WTC11 (cell line): ENCODE measurements around the gene TPR. TPM values are rescaled to one million over a fixed set of nuclear protein-coding genes. Genes with fewer than 3 reads are reported as not detected.

ENCODE experiments used
- ATAC-seq: fragments of 200-7000 bp; cut with Tn5 transposase; 2 replicates; pipeline ENCODE4 v1.10.0; 2021; ENCODE audit warnings: mild to moderate bottlenecking, moderate library complexity
- CTCF ChIA-PET: fragments of 300-600 bp; sonication (Branson Sonifier 250); formaldehyde crosslinking; loops from one replicate; lab custom pipeline; 2021; ENCODE audit warnings: antibody characterized with exemption; lab: Charles Lee
- POLR2A ChIA-PET: fragments of 350-600 bp; sonication (Branson Sonifier 250); formaldehyde crosslinking; loops from one replicate; lab custom pipeline; 2021; ENCODE audit warnings: antibody characterized with exemption; lab: Charles Lee
- DNase-seq: peaks from one replicate; pipeline ENCODE4 v3.0.0; 2021; ENCODE audit warnings: low spot score
- H3K27ac Mint-ChIP-seq: 2 replicates; pipeline ENCODE4 v1.8.0; 2021; ENCODE audit warnings: mixed read lengths
- H3K27me3 Mint-ChIP-seq: 2 replicates; pipeline ENCODE4 v1.8.0; 2021; ENCODE audit warnings: low read depth, mild to moderate bottlenecking, moderate library complexity, mixed read lengths
- H3K36me3 Mint-ChIP-seq: 2 replicates; pipeline ENCODE4 v1.8.0; 2021; ENCODE audit warnings: mixed read lengths
- H3K4me1 Mint-ChIP-seq: 2 replicates; pipeline ENCODE4 v1.8.0; 2022; ENCODE audit warnings: mixed read lengths
- H3K4me3 Mint-ChIP-seq: 2 replicates; pipeline ENCODE4 v1.8.0; 2021; ENCODE audit warnings: mild to moderate bottlenecking, moderate library complexity, mixed read lengths
- H3K9me3 Mint-ChIP-seq: 2 replicates; pipeline ENCODE4 v1.8.0; 2021; ENCODE audit warnings: mixed read lengths
- AFF4 ChIP-seq: sonication (generic); formaldehyde crosslinking; IDR thresholded peaks from 2 replicates; pipeline ENCODE4 v1.8.1; 2023; ENCODE audit warnings: mild to moderate bottlenecking, missing genetic modification reagents, borderline replicate concordance
- ARID4B ChIP-seq: sonication (generic); formaldehyde crosslinking; IDR thresholded peaks from 2 replicates; pipeline ENCODE4 v1.8.0; 2023; ENCODE audit warnings: missing genetic modification reagents, mild to moderate bottlenecking, borderline replicate concordance
- ATF6 ChIP-seq: sonication (generic); formaldehyde crosslinking; IDR thresholded peaks from 2 replicates; pipeline ENCODE4 v1.8.1; 2023; ENCODE audit warnings: mild to moderate bottlenecking, missing genetic modification reagents
- ERG ChIP-seq: fragments of 250-450 bp; sonication (Bioruptor Pico); IDR thresholded peaks from 2 replicates; pipeline ENCODE4 v1.8.0; 2021; ENCODE audit warnings: mild to moderate bottlenecking
- FOXJ3 ChIP-seq: sonication (generic); formaldehyde crosslinking; IDR thresholded peaks from 2 replicates; pipeline ENCODE4 v1.9.0; 2021; ENCODE audit warnings: missing genetic modification reagents, mild to moderate bottlenecking, borderline replicate concordance
- GRHL2 ChIP-seq: fragments of 250-450 bp; sonication (Bioruptor Pico); IDR thresholded peaks from 2 replicates; pipeline ENCODE4 v1.8.0; 2022; ENCODE audit warnings: mild to moderate bottlenecking, moderate library complexity; ENCODE audit not compliant: insufficient replicate concordance, severe bottlenecking
- MAX ChIP-seq: sonication (generic); formaldehyde crosslinking; IDR thresholded peaks from 2 replicates; pipeline ENCODE4 v1.8.0; 2022; ENCODE audit warnings: mild to moderate bottlenecking, missing genetic modification reagents
- MXD4 ChIP-seq: fragments of 250-450 bp; sonication (Bioruptor Pico); IDR thresholded peaks from 2 replicates; pipeline ENCODE4 v1.8.0; 2021; ENCODE audit warnings: mild to moderate bottlenecking, moderate library complexity, borderline replicate concordance
- NFATC4 ChIP-seq: fragments of 250-450 bp; sonication (Bioruptor Pico); IDR thresholded peaks from 2 replicates; pipeline ENCODE4 v1.9.0; 2021; ENCODE audit warnings: mild to moderate bottlenecking
- NFYB ChIP-seq: sonication (generic); formaldehyde crosslinking; conservative IDR thresholded peaks from 2 replicates; pipeline ENCODE4 v1.8.0; 2022; ENCODE audit warnings: low read depth, missing genetic modification reagents
- NR3C1 ChIP-seq: sonication (generic); formaldehyde crosslinking; conservative IDR thresholded peaks from 2 replicates; pipeline ENCODE4 v1.8.1; 2023; ENCODE audit warnings: low read depth, mild to moderate bottlenecking, missing genetic modification reagents
- RELA ChIP-seq: sonication (generic); formaldehyde crosslinking; IDR thresholded peaks from 2 replicates; pipeline ENCODE4 v1.8.1; 2022; ENCODE audit warnings: missing genetic modification reagents, mild to moderate bottlenecking, borderline replicate concordance
- USF1 ChIP-seq: sonication (generic); formaldehyde crosslinking; IDR thresholded peaks from 2 replicates; pipeline ENCODE4 v1.8.0; 2022; ENCODE audit warnings: mild to moderate bottlenecking, missing genetic modification reagents
- USF2 ChIP-seq: sonication (generic); formaldehyde crosslinking; IDR thresholded peaks from 2 replicates; pipeline ENCODE4 v1.8.1; 2023; ENCODE audit warnings: mild to moderate bottlenecking, missing genetic modification reagents, moderate library complexity
- ZMAT4 ChIP-seq: fragments of 250-450 bp; sonication (Bioruptor Pico); IDR thresholded peaks from 2 replicates; pipeline ENCODE4 v1.9.0; 2021; ENCODE audit warnings: mild to moderate bottlenecking
- ZNF121 ChIP-seq: sonication (generic); formaldehyde crosslinking; IDR thresholded peaks from 2 replicates; pipeline ENCODE4 v1.8.0; 2023; ENCODE audit warnings: missing genetic modification reagents
- ZNF281 ChIP-seq: sonication (generic); formaldehyde crosslinking; IDR thresholded peaks from 2 replicates; pipeline ENCODE4 v1.8.0; 2023; ENCODE audit warnings: mild to moderate bottlenecking, missing genetic modification reagents
- ZNF317 ChIP-seq: sonication (generic); formaldehyde crosslinking; IDR thresholded peaks from 2 replicates; pipeline ENCODE4 v1.8.1; 2023; ENCODE audit warnings: low read depth, mild to moderate bottlenecking, moderate library complexity, missing genetic modification reagents, borderline replicate concordance
- ZNF396 ChIP-seq: fragments of 250-450 bp; sonication (Bioruptor Pico); IDR thresholded peaks from 2 replicates; pipeline ENCODE4 v1.8.0; 2021; ENCODE audit warnings: mild to moderate bottlenecking, moderate library complexity, borderline replicate concordance
- ZNF671 ChIP-seq: fragments of 250-450 bp; sonication (Bioruptor Pico); IDR thresholded peaks from 2 replicates; pipeline ENCODE4 v1.8.0; 2021; ENCODE audit warnings: mild to moderate bottlenecking
- total RNA-seq: library from RNA; stranded (reverse); gene quantifications from 3 replicates; pipeline ENCODE4 v1.2.3, GENCODE V29; 2021

The TPR gene
- total RNA-seq, 1 experiment from 2014 or later, result 119 TPM

- no peak for DNase-seq
- TF ChIP-seq MAX (CRISPR knock-in tag) (no peak), FOXJ3 (CRISPR knock-in tag) (no peak), ZNF121 (CRISPR knock-in tag) (no peak), NFYB (CRISPR knock-in tag) (no peak), ATF6 (CRISPR knock-in tag) (no peak), ERG (CRISPR knock-in tag) (no peak), RELA (CRISPR knock-in tag) (no peak), GRHL2 (no peak), AFF4 (no peak), USF2 (no peak), ZNF396 (CRISPR knock-in tag) (no peak), ZNF317 (CRISPR knock-in tag) (no peak), NFATC4 (CRISPR knock-in tag) (no peak), USF1 (CRISPR knock-in tag) (no peak), NR3C1 (CRISPR knock-in tag) (no peak), ZNF281 (CRISPR knock-in tag) (no peak), ARID4B (no peak), MXD4 (CRISPR knock-in tag) (no peak), ZNF671 (CRISPR knock-in tag) (no peak), ZMAT4 (CRISPR knock-in tag) (no peak)
- TF ChIP-seq, all 79 proteins: peak for 0
- Mint-ChIP-seq H3K4me1 (no peaks in the 10 kb centered on the region), H3K36me3 (no peaks in the 10 kb centered on the region), H3K9me3 (no peaks in the 10 kb centered on the region), H3K27me3 (no peaks in the 10 kb centered on the region), H3K4me3 (no peak overlapping the region), H3K27ac (no peak overlapping the region)
- ChIA-PET POLR2A (no interaction called here), CTCF (no interaction called here)
- ATAC-seq, result no peak
These were observed 83.8 kb downstream of the TPR start for GRCh38 chr1:186291271-186291670.
